GM13976 (cell line): ENCODE measurements around the gene NR2F2.

Source experiments
- DNase-seq: peaks from one replicate; pipeline ENCODE4 v3.0.0; 2012; ENCODE audit warnings: low spot score
- in situ Hi-C: fragments of 300-500 bp; cut with MboI; formaldehyde crosslinking; loops from one replicate; pipeline ENCODE4 v1.12.0; 2022; ENCODE audit warnings: low sequenced_read_pairs, mixed read lengths, inconsistent platforms; ENCODE audit not compliant: unreplicated experiment
- TF ChIP-seq, protein P1 (sequence below): IDR thresholded peaks from 2 replicates; pipeline ENCODE4 v1.5.1; 2012; ENCODE audit warnings: borderline replicate concordance, mild to moderate bottlenecking; ENCODE audit not compliant: insufficient read depth; ENCODE audit errors: extremely low read depth, missing control alignments, control extremely low read depth

The NR2F2 gene

DNA sequence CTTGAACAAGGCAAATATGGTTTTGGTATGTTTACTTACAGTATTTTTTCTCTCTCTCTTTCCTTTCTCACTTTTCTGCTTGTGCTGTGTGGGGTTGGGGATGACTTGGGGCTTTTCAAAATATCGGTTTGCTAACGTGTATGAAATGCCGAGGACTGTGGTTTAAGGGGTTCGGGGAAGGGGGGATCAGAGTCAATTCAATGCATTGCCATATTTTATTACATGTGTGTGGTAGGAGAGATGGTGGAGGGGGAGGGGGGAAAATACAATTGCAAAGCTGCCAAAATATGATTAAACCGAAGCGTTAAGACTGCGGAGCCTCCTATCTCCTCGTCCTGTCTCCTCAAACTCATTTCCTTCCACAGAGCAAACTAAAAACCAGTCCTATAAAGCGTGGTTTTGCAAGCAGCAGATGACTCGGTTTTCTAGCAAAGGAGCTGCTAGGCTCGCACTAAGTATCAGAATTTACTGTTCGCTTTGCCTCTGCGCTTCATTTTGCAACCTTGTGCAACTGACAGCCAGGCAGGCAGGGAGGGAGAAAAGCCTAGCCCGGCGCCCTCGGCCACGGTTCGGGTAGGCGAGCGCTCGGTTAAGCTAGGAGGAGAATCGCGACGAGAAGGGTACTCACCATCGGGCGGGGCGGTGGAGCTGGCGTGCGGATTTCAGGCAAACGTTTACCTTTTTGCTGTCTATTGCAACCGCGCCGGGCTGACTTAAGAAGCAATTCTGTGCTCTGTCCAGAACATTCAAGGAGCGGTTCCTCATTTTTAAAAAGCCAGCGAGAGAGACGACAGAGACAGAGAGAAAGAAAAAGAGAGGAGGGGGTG is 4.0 kb upstream of the NR2F2 start:
- in situ Hi-C loops = loop anchor here (25.0 kb wide), 1 partner anchor 1064 kb away; no protein-coding TSS in a partner anchor
- TF ChIP-seq, protein P1, sequence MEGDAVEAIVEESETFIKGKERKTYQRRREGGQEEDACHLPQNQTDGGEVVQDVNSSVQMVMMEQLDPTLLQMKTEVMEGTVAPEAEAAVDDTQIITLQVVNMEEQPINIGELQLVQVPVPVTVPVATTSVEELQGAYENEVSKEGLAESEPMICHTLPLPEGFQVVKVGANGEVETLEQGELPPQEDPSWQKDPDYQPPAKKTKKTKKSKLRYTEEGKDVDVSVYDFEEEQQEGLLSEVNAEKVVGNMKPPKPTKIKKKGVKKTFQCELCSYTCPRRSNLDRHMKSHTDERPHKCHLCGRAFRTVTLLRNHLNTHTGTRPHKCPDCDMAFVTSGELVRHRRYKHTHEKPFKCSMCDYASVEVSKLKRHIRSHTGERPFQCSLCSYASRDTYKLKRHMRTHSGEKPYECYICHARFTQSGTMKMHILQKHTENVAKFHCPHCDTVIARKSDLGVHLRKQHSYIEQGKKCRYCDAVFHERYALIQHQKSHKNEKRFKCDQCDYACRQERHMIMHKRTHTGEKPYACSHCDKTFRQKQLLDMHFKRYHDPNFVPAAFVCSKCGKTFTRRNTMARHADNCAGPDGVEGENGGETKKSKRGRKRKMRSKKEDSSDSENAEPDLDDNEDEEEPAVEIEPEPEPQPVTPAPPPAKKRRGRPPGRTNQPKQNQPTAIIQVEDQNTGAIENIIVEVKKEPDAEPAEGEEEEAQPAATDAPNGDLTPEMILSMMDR = no peak

DNA sequence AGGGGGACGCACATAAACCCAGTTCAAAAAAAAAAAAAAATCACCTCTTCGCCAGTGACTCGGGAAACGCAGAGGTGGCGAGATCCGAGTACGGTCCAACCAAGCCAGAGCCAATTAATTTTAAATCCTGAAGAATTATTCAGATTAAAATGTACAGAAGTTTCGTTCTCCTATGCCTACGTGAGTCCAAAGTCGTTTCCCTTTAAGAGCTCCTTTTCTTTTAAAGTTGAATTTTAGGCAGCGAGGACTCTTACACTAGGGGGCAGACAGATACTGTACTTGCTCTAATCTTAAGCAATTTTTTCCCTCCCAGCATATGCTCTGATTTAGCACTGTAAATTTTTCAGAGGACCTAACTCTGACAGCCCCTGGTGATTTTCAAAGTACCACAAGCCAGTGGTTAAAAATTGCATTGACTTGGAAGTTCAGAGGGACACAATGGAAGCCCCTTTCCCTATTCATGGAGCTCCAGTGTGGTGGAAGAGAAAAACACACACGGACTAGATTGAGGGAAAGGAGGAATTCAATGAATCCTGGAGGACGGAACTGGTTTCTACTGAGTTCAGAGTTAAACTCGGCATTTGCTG is 3.3 kb upstream of the NR2F2 start:
- in situ Hi-C loops = loop anchor here (25.0 kb wide), 1 partner anchor 1065 kb away; no protein-coding TSS in a partner anchor
- TF ChIP-seq, protein P1 = no peak
- DNase-seq = no peak

More for the DNA sequence above, 4.0 kb upstream of the NR2F2 start:
- DNase-seq = no peak

DNA sequence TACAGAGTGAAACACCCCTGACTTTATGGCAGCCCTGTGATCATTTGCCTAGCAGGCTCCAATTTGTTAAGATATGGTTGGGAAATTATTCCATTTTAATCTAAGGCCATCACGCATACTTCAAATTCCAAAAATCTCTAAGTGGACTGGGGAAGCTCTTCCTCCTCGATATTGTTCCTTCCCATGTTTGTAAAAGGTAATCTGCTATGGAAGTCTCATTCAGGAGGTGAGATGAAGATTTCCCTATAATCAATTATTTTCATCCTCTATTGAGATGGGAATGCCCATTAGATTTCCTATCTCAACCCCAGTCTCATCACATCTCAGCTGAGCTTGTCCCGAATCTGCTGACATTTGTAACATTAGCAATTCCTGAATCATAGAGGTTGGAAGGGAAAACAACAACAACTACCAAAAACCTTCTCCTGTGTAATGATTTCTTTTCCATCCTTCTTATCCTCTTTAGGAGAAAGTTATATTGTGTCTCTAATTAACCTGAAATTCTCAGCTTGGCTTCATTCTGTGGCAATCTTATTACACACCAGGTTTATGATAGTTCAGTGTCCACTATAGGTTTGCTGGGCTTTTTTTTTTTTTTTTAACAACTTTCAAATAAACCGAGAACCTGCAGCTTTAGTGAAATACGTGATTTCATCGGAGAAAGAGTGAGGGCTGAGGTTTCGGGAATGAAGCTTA is 2.2 kb upstream of the NR2F2 start:
- TF ChIP-seq, protein P1 = no peak
- no peak for DNase-seq
- in situ Hi-C loops = loop anchor here (25.0 kb wide), 1 partner anchor 1066 kb away; no protein-coding TSS in a partner anchor

DNA sequence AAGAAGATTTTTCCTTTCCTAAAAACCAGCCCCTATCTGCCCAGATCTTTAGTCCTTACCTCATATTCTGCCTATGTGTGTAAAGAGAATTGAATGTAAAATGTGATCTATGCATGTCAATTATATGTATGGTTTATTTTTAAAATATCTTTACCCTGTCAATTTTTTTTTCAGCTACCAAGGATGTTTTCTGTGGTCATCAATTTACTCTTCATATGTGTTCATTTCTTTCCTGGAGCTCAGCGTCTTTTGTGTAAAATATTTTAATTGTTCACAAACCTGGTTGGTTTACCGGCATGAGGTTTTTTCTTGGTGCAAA is 1.7 kb upstream of the NR2F2 start:
- TF ChIP-seq, protein P1 = no peak
- in situ Hi-C loops = loop anchor here (25.0 kb wide), 1 partner anchor 1067 kb away; no protein-coding TSS in a partner anchor
- no peak for DNase-seq

DNA sequence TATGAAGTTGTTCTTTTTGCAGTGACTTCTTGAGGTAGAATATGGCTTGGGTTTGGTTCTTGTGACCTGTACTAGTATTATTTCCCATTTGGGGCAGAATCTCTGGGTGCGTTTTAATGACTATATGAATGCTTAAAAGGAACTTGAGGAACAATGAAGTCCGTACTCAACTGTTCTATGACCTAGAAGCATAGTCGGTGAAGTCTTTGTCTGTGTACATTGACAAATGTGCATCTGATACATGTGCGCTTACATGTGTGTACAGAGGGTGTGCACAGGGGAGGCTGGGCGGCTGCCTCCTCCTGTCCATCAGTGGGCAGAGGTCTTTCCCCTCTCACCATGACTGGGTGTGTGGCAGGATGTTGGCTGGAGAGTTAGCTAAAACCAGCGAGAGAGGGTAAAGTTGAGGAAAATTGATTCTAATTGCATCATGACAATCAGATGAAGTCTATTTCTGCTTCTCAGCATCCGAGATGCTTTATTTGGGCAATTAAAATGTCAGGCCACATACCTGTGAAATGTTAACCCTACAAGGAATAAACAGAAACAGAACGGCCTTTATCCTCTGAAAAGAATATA is 1.0 kb upstream of the NR2F2 start:
- in situ Hi-C loops = loop anchor here (25.0 kb wide), 1 partner anchor 1067 kb away; no protein-coding TSS in a partner anchor
- no peak for DNase-seq
- TF ChIP-seq, protein P1 = no peak

DNA sequence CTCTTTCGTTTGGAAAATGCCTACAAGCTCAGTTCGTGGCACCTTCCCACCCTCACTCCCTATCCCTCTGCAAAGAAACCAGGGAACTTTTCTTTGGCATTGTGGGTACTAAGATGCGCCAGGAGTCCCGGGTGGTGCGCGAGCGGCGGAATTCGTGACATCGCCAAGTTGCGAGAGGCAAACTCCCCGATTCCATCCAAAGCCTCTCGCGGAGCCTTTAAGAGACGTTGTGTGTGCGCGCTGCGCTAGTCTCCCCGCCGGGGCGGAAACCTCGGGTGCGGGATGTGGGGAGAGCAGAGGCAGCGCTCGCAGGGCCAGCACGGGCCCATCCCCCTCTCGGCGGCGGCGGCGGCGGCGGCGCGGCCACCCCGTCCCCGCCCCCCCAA is 443 bp upstream of the NR2F2 start:
- in situ Hi-C loops = loop anchor here (25.0 kb wide), 1 partner anchor 1068 kb away; no protein-coding TSS in a partner anchor
- TF ChIP-seq, protein P1 = no peak
- DNase-seq = no peak
